GM06990 (cell line): ENCODE results near the gene VPS33A.

Experiments
- DNase-seq: peaks from one replicate; pipeline ENCODE4 v3.0.0-alpha.2; 2011; ENCODE audit not compliant: insufficient read length; ENCODE audit errors: extremely low read depth
- H3K27me3 ChIP-seq: replicated peaks from 2 replicates; pipeline ENCODE4 v1.6.0; 2011; ENCODE audit warnings: low read length; ENCODE audit not compliant: control insufficient read depth, insufficient read depth
- H3K36me3 ChIP-seq: 2 replicates; pipeline ENCODE4 v1.5.1; 2011; ENCODE audit warnings: low read length; ENCODE audit not compliant: control insufficient read depth, insufficient read depth
- H3K4me3 ChIP-seq: replicated peaks from 2 replicates; pipeline ENCODE4 v1.5.1; 2011; ENCODE audit warnings: low read depth, mild to moderate bottlenecking, control low read depth, low read length
- TF ChIP-seq, protein P1 (sequence below): IDR thresholded peaks from 2 replicates; pipeline ENCODE4 v1.5.1; 2011; ENCODE audit warnings: low read length, control low read depth, mild to moderate bottlenecking, inconsistent platforms; ENCODE audit not compliant: insufficient read depth, poor library complexity, severe bottlenecking

Gene VPS33A

DNA sequence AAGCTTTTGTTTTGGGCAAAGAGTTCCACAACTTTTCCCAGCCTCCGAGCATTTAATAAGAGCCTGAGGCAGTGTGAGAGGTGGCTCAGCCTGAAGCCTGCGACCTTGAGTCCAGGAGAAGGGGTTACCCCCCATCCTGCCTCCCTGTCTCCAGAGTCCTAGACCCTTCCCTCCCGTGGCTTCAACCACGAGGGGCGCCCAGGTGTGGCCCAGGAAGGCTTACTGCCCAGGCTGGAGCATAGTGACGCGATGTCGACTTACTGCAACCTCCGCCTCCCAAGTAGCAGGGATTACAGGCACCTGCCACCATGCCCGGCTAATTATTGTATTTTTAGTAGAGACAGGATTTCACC, 82.7 kb downstream of the VPS33A start:
- Histone ChIP-seq H3K36me3 (no peaks in the 10 kb centered on the region), H3K4me3 (no peak overlapping the region; the same call in 1 of the 2 replicates), H3K27me3 (no peaks in the 10 kb centered on the region; the same call in none of the 2 replicates)
- TF ChIP-seq, protein P1, sequence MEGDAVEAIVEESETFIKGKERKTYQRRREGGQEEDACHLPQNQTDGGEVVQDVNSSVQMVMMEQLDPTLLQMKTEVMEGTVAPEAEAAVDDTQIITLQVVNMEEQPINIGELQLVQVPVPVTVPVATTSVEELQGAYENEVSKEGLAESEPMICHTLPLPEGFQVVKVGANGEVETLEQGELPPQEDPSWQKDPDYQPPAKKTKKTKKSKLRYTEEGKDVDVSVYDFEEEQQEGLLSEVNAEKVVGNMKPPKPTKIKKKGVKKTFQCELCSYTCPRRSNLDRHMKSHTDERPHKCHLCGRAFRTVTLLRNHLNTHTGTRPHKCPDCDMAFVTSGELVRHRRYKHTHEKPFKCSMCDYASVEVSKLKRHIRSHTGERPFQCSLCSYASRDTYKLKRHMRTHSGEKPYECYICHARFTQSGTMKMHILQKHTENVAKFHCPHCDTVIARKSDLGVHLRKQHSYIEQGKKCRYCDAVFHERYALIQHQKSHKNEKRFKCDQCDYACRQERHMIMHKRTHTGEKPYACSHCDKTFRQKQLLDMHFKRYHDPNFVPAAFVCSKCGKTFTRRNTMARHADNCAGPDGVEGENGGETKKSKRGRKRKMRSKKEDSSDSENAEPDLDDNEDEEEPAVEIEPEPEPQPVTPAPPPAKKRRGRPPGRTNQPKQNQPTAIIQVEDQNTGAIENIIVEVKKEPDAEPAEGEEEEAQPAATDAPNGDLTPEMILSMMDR: no peak
- no peak for DNase-seq

DNA sequence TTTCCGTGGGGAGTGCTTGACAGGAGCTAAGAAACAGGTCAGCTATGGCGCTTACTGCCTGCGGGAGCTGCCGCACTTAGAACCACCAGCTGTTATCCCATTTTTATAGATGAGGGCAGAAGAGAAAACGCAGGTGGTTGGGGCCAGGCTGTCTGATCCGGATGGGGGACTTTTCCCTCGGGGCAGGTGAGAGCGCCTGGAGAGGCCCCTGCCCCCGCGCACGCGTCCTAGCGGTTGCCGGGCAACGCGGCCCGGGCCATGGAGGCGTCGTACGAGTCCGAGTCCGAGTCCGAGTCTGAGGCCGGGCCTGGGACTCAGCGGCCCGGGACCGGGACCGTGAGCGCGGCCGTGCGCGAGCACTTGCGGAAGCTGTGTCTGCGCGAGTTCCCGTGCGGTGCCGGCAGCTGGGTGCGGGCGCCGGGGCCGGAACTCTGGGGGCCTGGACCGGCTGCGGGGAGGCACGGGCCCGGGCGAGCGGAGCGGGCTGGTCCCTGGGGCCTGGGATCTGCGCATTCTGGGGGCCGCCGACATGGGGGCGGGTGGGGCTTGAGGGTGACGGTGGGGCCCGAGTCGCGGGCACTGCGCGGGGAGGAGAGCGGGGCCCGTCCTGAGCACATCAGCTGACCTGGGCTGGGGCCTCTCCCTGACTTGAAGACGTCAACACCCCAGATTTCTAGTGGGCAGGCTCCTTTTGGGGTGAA, 83.3 kb downstream of the VPS33A start, which contains the start of gene LRRC43:
Gene LRRC43, plus strand, starts transcription at position 237 of the 701 bp plus-strand sequence. Its CDS starts 22 bp downstream, at position 259.
- Histone ChIP-seq H3K27me3 (no peaks in the 10 kb centered on the region; the same call in none of the 2 replicates), H3K36me3 (no peaks in the 10 kb centered on the region), H3K4me3 (peak within 1 kb of the TSS; percentile 51)
- TF ChIP-seq, protein P1: no peak
- DNase-seq: peak; percentile 49
